Stimulated activated CD4-positive, alpha-beta T cell treated with anti-CD3 and anti-CD28 coated beads, Interleukin-4, amount 100 ng/mL, for 24 hours (primary cell): Measurements from ENCODE around the gene DNAJB6.

ENCODE experiments used
- DNase-seq: peaks from one replicate; pipeline ENCODE4 v3.0.0-alpha.2; 2020

The DNAJB6 gene

DNA sequence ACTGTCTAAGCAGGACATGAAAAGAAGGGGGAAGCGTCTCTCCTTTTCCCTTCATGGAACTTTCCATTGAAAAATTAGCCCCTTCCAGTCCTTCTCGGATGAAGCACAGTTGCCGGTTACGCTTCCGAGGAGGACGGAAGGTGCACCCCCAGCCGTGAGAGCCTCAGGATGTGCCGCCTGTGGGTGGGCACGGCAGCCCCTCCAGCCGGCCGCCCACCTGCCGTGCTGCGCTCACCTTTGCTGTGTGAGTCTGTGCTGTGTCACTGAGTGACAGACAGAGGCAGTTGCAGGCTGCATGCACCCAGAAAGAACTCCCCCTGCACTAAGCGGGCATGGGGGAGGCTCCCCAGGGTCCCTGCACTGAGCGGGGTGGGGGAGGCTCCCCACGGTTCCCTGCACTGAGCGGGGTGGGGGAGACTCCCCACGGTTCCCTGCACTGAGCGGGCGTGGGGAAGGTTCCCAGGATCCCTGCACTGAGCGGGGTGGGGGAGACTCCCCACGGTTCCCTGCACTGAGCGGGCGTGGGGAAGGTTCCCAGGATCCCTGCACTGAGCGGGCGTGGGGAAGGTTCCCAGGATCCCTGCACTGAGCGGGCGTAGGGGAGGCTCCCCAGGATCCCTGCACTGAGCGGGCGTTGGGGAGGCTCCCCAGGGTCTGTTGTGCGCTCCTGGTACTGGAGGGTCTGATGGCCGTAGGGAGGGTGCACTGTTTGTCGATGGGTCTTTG, 74.2 kb downstream of the DNAJB6 start:
- DNase-seq, result no peak

DNA sequence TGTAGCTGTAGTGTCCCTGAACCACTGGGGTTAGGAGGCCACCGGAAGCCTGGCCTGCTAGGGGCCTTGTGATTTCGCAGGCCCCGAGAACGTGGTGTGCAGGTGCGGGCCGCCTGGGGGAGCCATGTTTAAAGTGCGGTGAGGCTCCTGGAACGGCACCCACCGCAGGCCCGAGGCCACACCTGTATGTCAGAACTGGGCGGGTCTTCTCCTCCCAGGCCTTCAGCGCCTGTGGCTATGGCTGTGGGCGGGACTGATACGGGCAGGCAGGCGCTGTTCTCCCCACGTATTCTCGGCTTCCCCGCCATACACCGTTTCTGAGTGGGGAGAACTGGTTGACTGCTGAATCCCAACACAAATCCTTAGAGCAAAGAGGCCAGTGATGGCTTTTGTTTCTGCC, 74.8 kb downstream of the DNAJB6 start:
- DNase-seq, result peak; percentile 64

DNA sequence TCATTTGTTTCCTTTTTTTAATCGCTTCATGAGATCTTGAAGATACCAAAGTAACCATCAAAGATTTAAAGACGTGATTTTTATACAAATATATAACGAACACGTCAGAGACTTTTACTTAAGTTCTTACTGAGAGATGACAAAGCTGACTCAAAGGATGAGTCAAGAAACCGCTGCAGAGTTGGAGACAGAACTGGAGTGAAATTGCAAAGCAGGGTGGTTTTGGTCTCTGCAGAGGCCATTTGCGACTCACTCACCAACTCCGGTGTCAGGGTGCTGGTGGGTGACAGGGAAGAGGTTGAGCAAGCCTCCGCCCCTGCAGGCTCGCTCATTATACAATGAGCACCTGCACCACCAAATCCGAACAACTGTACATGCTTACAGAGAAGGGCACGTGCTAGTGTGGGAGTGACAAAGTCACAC, 75.2 kb downstream of the DNAJB6 start:
- peak; percentile 73 for DNase-seq

DNA sequence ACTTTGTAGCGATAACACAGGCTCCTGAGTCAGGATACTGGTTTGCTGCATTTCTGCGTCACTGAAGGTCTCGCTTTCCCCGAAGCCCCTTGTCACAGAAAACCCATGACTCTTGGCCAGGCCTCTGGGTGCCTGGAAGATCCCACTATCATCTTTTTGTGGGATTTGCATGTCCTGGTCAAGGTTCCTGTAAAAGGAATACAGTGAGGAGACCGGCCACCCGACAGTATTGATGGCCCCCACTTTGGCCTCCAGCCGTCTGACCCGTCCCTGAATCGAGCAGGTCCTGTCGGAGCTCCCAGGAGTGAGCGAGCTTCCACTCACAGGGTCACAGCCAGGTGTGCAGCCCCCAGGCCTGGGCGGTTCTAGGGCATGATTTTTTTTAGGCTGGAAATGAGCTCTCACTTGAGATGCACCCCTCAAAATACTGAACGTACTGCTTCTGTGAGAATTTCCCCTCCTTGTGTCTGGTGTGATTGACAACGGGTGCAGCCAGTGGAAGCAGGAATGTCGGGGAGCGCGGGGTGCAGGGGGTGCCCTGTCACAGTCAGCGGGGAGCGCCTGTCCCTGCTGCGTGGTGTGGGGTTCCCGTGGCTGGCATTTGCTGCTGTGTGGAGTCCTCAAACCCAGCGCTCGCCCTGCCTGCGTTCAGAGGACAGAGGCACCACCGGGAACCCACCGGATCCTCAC, 75.8 kb downstream of the DNAJB6 start:
- no peak for DNase-seq

DNA sequence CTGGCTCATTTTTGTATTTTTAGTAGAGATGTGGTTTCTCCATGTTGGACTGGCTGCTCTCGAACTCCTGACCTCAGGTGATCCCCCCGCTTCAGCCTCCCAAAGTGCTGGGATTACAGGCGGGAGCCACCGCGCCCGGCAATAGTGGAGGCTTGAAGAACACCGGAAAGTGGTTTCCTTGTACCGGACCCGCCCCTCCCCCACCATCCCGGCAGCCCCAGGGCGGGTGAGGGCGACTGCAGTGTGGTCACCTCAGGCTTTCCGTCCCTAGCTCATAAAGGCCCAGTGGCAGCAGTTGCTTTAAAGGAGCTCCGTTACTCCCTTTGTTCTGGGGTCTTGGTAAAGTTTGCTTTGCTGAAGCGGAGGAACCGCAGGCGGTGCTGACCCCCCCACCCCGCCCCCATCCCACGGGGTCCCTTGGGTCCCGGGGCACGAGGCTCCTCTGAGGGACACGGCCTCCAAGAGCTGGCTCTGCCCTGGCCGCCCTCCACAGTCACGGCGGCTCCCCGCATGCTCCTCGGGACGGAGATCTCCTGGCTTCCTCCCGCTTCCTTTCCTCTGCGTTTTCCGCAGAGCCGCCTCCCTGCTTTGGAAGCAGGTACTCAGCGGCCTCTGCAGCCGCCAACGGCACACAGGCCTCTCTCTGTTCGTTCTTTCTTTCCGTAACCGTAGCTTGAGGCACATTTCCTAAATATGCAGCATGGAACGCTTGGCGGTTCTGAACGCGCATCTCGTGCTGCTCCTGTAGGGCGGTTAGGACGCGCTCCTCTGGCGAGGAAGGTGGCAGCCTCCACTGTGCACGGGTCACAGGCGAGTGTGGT, 77.3 kb downstream of the DNAJB6 start:
- DNase-seq, result no peak

DNA sequence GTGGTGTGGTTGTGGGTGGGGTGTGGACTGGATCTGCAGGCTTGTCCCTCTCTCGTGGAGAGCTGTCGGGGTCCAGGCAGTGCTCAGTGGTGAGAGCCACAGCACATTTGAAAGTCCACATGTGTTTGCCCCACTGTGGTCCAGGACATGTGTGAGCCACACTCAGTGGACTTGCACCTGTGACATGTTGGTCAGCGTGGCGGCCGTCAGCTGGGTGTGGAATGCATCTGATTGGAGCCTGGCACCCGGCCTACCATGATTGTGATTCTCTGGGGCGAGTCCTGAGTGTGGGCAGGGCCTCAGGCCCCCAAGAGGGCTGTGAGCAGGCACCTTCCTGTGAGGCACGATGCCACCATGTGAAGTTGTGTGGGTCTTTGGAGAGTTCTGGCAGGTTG, 77.9 kb downstream of the DNAJB6 start:
- no peak for DNase-seq

DNA sequence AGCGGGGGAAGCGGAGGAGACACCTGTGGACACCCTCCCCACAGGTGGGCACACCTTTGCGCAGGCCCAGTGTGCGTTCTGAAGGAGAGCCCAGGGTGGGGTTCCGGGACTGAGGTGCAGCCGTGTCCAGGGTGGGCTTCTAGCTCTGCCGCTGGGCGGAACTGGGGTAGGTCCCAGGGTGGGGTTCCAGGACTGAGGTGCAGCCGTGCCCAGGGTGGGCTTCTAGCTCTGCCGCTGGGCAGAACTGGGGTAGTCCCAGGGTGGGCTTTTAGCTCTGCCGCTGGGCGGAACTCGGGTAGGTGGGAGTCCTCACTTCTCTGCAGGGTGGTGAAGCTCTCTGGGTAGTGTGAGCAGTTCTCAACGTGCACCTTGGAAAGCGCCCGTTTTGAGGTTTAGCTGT, 78.7 kb downstream of the DNAJB6 start:
- no peak for DNase-seq

DNA sequence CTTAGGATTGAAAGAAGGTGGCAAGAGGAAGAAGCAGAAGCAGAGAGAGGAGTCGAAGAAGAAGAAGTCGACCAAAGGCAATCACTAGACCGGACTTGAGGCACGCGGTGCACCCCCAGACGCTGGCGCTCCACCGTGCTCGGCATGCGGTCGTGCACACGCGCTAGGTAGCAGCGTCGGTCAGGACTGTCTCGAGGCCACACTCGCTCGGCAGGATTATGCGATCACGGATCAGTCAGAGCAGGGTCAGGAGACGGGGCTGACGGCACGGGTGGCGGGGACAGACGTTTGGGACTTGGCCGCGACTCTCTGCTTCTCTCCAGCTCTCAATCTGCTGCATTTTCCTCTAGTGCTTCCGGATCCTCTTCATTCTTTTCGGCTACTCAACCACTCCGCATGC, 79.2 kb downstream of the DNAJB6 start:
- no peak for DNase-seq

DNA sequence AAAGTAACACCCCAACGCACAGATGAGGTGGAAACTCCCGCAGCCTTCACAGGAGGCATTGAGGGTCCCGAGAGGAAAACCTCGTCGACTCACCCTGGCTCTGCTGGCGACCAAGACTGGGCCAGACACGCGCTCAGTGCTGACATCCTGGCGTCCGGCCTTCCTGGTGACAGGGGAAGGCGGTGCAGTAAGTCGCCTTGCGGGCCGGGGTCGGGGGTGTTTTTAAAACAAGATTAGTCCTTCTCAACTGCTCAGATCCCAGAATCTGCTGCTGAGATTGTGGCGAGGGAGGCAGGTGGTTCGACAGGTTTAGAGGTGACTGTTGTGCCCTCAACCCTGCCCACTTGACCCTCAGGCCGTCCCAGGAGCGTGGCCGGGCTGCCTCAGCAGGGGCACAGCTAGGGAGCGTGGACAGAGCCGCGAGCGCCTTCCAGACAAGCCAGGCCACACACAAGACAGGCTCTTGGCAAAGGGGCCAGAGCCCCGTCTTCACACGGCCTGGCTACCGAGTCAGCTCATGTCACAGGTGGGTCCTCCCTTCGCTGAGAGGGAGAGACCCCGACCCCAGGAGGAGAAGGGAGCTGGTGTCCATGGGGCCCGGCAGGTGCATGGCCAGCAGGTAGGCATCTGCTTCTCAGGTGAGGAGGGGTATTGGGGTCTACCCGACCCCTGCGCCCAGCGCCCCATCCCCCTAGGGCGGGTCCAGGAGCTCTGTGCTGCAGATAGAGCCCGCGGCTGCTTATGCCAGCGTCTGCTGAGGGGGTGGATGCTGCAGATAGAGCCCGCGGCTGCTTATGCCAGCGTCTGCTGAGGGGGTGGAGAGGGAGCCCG, 81.6 kb downstream of the DNAJB6 start:
- no peak for DNase-seq

DNA sequence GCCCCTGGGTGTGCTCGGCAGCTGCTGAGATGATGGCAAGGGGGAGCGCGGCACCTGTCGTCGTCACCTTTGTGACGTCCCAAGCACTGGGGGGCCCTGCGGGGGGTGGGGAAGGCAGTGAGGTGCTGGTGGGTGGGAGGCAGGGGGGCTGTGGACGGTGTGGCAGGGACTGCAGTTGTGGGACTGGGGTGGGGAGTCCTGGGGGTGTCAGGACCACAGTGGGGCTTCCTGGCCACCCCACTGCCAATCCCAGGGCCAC, 82.2 kb downstream of the DNAJB6 start:
- no peak for DNase-seq

DNA sequence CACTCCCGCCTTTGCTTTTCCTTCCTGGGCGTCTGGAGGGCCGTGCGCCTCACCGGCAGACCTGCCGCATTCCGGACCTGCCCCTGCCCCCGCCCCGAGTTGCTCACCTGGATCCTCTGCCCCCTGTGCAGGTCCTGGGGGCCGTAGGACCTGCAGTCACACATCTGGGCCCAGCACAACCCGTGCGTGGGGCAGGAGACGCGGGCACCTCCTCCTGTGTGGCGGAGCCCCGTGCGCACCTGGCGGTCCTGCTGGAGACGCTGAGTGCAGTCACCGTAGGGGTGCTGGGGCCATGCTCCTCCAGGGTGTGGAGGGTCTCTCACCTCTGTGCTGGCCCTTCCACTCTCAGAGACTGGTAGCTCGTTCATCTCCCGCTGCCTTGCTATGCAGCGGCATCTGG, 85.5 kb downstream of the DNAJB6 start:
- no peak for DNase-seq

DNA sequence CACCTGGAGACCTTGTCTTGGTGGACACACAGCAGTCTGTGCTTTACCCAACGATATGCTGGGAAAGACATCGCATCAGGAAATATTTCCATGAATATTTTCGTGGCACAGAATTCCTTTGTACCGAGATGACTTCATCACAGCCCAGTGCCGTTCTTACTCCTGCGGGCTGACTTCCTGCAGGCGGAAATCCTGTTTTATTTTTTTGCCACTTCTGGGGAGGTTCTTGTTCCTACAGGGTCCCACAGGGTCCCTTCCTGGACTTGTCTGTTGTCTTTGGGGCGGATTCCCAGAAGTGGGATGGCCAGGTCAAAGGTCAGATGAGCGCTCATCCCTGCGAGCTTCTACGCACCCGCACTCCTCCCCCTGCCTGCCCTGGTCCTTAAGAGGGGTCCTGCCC, 86.5 kb downstream of the DNAJB6 start:
- no peak for DNase-seq

DNA sequence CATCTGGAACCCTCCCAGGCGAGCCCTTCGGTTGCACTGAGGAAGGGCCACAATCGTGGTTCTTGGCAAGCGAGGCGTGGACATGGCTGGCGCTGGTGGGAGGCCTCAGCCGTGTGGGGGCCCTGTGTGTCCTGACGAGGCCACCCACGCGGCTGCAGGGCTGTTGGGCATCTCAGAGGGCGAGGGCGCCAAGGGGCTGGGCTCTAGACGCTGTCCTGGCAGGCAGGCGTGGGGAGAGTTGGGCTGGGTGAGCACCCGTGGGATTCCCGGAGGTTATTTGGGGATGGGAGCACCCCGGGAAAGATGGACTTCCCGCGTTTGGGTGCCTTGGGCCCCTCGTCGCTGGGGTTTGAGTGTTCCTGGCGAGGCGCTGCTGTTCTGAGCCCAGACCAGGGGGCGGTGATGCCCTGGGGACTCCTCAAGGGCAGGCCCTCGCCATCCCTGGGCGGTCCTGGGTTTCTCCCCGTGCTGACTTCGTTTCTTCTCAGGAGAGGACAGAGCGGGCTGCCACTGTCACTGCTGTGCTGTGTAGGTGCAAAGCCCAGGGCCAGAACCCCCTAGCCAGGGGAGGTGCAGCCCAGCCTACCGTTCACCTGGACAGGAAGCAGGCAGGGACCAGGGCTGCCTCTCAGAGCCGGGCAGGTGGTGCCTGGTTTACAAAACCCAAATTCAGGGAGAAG, 87.2 kb downstream of the DNAJB6 start:
- DNase-seq, result no peak

DNA sequence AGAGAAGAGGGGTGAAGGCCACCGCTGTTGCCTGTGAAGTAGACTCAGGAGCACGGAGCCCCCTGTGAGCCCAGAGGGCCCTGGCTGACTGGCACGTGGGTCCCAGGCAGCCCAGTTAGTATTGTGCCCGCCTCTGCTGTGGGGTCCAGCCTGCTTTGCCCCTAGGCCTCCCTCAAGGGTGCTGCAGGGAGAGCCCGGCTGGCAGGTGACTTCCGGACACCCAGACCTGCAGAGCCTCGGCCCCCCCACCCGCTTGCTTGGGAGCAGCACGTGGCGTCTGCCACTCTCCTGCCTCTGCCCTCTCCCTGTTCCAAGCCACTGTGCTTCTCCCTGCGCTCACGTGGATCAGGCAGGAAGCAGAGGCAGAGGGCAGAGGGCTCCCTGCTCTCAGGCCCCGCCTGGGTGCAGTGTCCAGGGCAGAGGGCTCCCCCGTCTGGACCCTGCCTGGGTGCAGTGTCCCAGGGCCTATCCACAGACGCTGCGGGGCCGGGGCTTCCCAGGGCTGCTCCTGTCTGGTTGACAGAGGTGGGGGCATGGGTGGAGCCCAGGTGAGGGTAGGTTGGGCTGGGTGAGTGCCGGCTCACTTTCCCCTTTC, 88.4 kb downstream of the DNAJB6 start:
- DNase-seq, result no peak

DNA sequence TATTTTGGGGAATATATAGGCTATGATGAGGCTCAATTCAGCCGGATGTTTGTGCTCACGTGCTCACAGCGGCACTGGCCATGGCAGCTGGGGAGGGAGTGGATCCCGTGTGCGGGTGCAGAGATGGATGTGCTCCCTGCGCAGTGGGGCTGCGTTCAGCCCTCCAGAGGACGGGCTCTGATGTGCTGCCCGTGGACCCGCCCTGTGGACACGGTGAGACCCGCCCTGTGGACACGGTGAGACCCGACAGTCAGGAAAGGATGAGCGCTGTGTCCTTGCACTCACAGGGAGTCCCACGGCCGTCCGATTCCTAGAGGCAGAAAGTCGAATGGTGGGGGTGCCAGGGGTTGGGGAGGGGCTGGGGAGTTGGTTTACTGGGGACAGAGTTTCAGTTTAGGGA, 89.0 kb downstream of the DNAJB6 start:
- no peak for DNase-seq

DNA sequence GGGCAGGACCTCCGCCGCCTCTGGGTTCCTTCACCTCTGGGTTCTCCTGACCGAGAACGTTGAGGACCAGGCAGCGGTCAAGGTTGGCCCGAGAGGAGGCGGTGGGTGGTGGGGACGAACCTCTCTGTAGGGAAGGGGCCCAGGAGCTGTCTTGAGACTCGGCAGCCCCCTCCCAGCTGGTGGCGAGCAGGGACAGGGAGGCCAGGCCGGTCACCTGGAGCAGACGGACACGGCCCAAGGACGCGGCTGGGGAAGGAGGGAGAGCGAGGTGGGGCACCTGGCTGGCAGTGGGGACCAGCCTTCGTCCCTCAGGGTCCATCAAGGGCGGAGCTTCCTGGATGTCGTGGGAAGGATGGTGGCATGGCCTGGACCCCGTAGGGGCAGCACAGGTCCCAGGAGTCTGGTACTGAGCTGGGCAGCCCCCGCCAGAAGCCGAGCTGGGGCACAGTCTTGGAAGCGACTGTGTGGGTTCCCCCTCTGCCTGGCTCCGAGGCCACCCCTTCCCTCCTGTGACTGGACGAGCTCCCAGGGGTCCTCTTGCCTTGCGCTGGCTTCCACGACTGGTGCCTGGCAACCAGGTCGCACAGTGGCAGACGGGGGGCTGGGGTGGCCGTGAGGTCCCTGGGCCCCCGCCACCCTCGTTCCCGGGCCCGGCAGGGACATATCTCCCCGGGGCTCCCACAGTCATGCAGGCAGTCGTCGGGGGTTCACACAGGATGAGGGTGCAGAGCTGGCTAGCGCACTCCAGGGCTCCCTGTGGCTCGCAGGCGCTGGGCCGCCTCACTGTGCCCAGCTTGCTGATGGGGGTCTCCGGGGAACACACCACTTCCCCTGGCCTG, 89.9 kb downstream of the DNAJB6 start:
- no peak for DNase-seq

DNA sequence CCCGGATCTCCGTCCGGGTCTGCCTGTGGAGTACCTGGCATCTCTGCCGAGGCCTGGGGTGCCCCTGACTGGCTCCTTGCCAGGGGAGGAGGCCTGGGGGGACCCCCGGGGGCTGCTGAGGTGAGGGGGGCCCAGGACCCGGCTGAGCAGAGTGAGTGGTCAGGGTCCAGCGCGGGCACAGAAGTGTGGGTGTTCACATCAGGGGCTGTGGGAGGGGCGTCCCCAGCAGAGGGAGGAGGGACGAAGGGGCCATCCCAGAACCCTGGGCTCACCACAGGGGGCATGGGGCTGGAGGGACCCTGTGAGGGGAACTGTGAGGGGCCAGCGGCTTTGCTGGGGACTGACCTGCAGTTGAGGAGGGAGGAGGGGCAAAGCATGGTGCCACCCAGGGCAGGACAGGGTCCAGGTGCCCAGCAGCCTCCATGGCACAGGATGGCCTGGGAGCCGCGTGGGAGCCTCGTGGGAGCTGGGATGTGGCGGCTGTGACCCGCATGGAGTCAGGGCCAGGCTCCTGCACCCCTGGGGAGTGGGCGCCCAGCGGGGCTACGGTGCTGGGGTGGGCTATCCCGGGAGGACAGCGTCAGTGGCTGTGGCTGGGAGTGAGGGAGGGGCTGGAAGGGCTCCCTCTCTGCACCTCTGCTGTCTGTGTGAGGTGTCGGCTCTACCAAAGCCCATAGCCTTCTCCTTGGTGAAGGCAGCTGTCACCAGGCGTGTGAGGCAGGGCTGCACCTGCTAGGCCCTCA, 91.2 kb downstream of the DNAJB6 start:
- no peak for DNase-seq

DNA sequence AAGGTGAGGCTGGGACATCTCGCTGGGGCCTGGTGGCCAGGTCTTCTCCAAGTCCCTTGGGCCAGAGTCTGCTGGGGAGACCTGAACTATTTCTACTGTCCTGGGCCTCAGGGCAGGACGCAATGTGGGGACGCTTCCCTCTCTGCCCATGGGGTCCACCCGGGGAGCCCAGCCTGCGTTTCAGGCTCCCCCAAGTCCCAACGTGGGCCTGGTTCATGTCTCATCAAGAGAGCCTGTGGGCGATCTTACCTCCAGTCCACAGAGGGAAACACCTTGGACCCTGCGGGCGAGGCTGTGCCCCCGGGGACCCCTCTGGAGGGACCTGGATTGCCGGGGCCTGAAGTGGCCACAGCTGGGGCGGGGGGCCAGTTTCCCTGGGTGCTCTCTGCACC, 91.7 kb downstream of the DNAJB6 start:
- no peak for DNase-seq

DNA sequence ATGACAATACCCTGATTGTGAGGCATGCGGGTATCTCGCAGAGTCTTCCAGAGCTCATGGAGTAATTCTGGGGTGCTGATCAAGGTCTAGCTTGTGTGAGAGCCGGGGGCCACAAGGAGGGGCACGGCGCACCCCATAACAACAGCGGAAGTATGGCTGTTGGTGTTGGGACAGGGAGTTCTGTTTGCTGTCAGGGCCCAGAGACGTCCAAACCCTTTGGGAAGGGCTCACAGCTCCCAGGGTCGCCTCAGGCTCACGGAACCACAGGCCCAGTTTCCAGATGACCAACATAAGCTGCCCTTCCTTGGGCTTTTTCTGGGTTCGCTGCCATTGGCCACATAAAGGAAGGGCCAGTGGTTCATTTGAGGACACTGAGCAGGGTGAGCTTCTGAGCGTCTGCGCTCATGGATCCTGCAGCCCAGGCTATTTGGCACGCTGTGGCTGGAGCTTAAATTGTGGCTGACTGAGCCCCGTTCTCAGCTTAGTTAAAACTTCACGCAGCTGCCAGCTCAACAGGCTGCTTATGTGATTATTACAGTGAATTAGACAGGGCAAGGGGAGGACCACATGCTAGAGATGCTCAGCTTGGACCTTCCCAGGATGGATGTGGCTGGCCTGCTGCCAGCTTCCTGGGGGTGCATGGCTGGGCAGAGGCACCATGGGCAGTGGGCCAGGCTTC, 92.3 kb downstream of the DNAJB6 start:
- DNase-seq, result no peak

DNA sequence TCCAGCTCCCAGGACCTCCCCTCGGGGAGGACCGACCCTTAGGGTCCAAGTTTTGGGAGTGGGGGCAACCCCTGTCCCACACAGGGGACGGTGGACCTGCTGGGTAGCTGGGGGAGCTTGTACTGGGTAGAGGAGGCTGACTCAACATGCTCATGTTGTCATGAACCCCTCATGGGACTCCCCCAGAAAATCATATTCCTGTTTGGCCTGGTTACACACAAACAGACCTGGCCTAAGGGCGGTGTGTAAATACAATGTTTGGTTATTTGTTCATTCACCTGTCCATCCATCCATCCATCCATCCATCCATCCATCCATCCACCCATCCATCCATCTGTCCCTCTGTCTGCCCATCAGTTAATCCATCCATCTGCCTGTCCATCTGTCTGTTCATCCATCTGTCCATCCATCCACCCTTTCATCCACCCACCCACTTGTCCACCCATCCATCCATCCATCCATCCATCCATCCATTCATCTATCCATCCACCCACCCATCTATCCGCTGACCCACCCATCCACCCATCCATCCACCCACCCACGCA, 92.9 kb downstream of the DNAJB6 start:
- no peak for DNase-seq
